Type B pancreatic cell (in vitro differentiated cells): Measurements from ENCODE around the gene MARS1. TPM values are rescaled to one million over a fixed set of nuclear protein-coding genes. Genes with fewer than 3 reads are reported as not detected.
A peak's percentile ranks its signal among the peaks of the same experiment; 100 is the strongest.

Source experiments
- DNase-seq: peaks from one replicate; pipeline ENCODE4 v3.0.0; 2021; ENCODE audit warnings: mixed read lengths; ENCODE audit not compliant: unreplicated experiment; ENCODE audit errors: extremely low spot score
- H3K27ac Mint-ChIP-seq: 2 replicates; pipeline ENCODE4 v1.8.0; 2021; ENCODE audit warnings: mild to moderate bottlenecking, mixed read lengths
- H3K27me3 Mint-ChIP-seq: 2 replicates; pipeline ENCODE4 v1.8.0; 2021; ENCODE audit warnings: mixed read lengths
- H3K36me3 Mint-ChIP-seq: 2 replicates; pipeline ENCODE4 v1.8.0; 2021; ENCODE audit warnings: mixed read lengths
- H3K4me1 Mint-ChIP-seq: one replicate; pipeline ENCODE4 v1.8.0; 2021; ENCODE audit warnings: mixed read lengths; ENCODE audit not compliant: unreplicated experiment
- H3K4me3 Mint-ChIP-seq: 2 replicates; pipeline ENCODE4 v1.8.0; 2021; ENCODE audit warnings: mild to moderate bottlenecking, mixed read lengths
- H3K9me3 Mint-ChIP-seq: 2 replicates; pipeline ENCODE4 v1.8.0; 2021; ENCODE audit warnings: mixed read lengths
- CTCF ChIP-seq: fragments of 200-600 bp; sonication (generic); conservative IDR thresholded peaks from 2 replicates; pipeline ENCODE4 v1.5.0; 2021; ENCODE audit warnings: antibody characterized with exemption, mild to moderate bottlenecking
- total RNA-seq: library from RNA; stranded (reverse); gene quantifications from 2 replicates; pipeline ENCODE4 v1.2.1, GENCODE V29; 2021; ENCODE audit warnings: low replicate concordance

The MARS1 gene
- total RNA-seq, 1 donor from 2014 or later: 200 TPM

GRCh38 chr12:57479043-57479375, 8.9 kb upstream of the MARS1 start:
- H3K27me3 Mint-ChIP-seq: peaks cover 81% of the 10 kb centered on the region
- no peaks in the 10 kb centered on the region for H3K9me3 Mint-ChIP-seq
- no peaks in the 10 kb centered on the region for H3K36me3 Mint-ChIP-seq
- H3K27ac Mint-ChIP-seq: no peak overlapping the region
- peaks cover 10% of the 10 kb centered on the region for H3K4me1 Mint-ChIP-seq
- TF ChIP-seq CTCF: no peak
- no peak for DNase-seq
- H3K4me3 Mint-ChIP-seq: no peak overlapping the region

GRCh38 chr12:57479376-57480115, 8.3 kb upstream of the MARS1 start, which contains the start of gene ARHGAP9:
Gene ARHGAP9 (minus strand): TSS chr12:57479866. CDS start chr12:57479406, 460 bp downstream.
- H3K36me3 Mint-ChIP-seq: no peaks in the 10 kb centered on the region
- no peak within 1 kb of the TSS for H3K4me3 Mint-ChIP-seq
- peaks cover 10% of the 10 kb centered on the region for H3K4me1 Mint-ChIP-seq
- H3K27ac Mint-ChIP-seq: no peak within 1 kb of the TSS
- no peaks in the 10 kb centered on the region for H3K9me3 Mint-ChIP-seq
- peaks cover 76% of the 10 kb centered on the region for H3K27me3 Mint-ChIP-seq
- DNase-seq: no peak
- no peak for TF ChIP-seq CTCF

- no peaks in the 10 kb centered on the region for H3K36me3 Mint-ChIP-seq
- peaks cover 55% of the 10 kb centered on the region for H3K27me3 Mint-ChIP-seq
- H3K9me3 Mint-ChIP-seq: no peaks in the 10 kb centered on the region
- H3K4me1 Mint-ChIP-seq: peaks cover 10% of the 10 kb centered on the region
- no peak overlapping the region for H3K4me3 Mint-ChIP-seq
- H3K27ac Mint-ChIP-seq: no peak overlapping the region
- TF ChIP-seq CTCF: no peak
- DNase-seq: no peak
Measured at GRCh38 chr12:57481671-57482070, 6.2 kb upstream of the MARS1 start.

- no peak for DNase-seq
- H3K4me3 Mint-ChIP-seq: no peak overlapping the region
- no peaks in the 10 kb centered on the region for H3K9me3 Mint-ChIP-seq
- TF ChIP-seq CTCF: no peak
- H3K27ac Mint-ChIP-seq: peak overlapping the region; percentile 30
- peaks cover 37% of the 10 kb centered on the region for H3K27me3 Mint-ChIP-seq
- peaks cover 4% of the 10 kb centered on the region for H3K36me3 Mint-ChIP-seq
- H3K4me1 Mint-ChIP-seq: peaks cover 16% of the 10 kb centered on the region
Measured at GRCh38 chr12:57483466-57483865, 4.4 kb upstream of the MARS1 start.

GRCh38 chr12:57485695-57486094, 2.2 kb upstream of the MARS1 start:
- no peak overlapping the region for H3K4me3 Mint-ChIP-seq
- H3K27ac Mint-ChIP-seq: no peak overlapping the region
- peaks cover 11% of the 10 kb centered on the region for H3K36me3 Mint-ChIP-seq
- no peaks in the 10 kb centered on the region for H3K9me3 Mint-ChIP-seq
- no peak for TF ChIP-seq CTCF
- no peak for DNase-seq
- peaks cover 17% of the 10 kb centered on the region for H3K27me3 Mint-ChIP-seq
- H3K4me1 Mint-ChIP-seq: peaks cover 23% of the 10 kb centered on the region
